Subcutaneous adipose tissue (tissue), 4 donors: ENCODE measurements around the gene STX11. TPM values are rescaled to one million over a fixed set of nuclear protein-coding genes. Genes with fewer than 3 reads are reported as not detected.

Experiments used
- total RNA-seq, 4 donors: library from RNA; depleted of rRNA; stranded (reverse); fragments of >200 nt; gene quantifications; one replicate each; pipeline ENCODE4 v1.1.0, GENCODE V29; 2016
- TF ChIP-seq, protein P1 (sequence below): fragments of 450-650 bp; IDR thresholded peaks from one replicate; pipeline ENCODE4 v1.5.1; 2016; ENCODE audit warnings: low read depth, mild to moderate bottlenecking, control low read depth, antibody characterized with exemption, moderate library complexity

Gene STX11
- total RNA-seq, 4 donors from 2014 or later = 42.6 to 103 (median 48.3) TPM

DNA sequence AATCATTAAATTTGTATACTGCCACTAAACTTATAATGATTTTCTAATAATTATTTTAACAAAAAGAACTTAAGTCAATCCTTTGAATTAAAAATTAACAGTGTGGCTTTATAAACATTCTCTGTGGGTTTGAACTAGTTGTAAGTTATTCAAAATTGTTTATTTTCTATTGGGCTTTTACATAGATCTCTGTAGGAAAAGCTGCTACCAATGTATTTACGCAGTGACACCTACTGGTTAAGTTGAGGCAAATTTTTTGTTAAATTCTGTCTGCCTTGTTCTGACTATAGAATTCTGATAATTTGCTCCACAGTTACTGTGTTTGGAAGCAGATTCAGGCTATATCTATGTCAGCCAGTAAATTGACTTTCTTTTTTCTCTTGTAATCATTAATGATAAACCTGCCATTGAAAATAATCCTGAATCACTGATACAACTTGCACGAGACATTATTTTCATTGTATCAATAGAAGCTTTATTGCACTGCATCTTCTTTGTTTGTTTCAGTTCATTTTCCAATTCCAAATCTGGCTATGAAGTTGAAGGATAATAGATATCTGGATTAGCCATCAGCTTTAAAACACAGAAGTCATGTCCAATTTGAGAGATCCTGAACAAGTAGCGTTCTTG lies 68.9 kb downstream of the STX11 start:
- TF ChIP-seq, protein P1, sequence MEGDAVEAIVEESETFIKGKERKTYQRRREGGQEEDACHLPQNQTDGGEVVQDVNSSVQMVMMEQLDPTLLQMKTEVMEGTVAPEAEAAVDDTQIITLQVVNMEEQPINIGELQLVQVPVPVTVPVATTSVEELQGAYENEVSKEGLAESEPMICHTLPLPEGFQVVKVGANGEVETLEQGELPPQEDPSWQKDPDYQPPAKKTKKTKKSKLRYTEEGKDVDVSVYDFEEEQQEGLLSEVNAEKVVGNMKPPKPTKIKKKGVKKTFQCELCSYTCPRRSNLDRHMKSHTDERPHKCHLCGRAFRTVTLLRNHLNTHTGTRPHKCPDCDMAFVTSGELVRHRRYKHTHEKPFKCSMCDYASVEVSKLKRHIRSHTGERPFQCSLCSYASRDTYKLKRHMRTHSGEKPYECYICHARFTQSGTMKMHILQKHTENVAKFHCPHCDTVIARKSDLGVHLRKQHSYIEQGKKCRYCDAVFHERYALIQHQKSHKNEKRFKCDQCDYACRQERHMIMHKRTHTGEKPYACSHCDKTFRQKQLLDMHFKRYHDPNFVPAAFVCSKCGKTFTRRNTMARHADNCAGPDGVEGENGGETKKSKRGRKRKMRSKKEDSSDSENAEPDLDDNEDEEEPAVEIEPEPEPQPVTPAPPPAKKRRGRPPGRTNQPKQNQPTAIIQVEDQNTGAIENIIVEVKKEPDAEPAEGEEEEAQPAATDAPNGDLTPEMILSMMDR = no peak

DNA sequence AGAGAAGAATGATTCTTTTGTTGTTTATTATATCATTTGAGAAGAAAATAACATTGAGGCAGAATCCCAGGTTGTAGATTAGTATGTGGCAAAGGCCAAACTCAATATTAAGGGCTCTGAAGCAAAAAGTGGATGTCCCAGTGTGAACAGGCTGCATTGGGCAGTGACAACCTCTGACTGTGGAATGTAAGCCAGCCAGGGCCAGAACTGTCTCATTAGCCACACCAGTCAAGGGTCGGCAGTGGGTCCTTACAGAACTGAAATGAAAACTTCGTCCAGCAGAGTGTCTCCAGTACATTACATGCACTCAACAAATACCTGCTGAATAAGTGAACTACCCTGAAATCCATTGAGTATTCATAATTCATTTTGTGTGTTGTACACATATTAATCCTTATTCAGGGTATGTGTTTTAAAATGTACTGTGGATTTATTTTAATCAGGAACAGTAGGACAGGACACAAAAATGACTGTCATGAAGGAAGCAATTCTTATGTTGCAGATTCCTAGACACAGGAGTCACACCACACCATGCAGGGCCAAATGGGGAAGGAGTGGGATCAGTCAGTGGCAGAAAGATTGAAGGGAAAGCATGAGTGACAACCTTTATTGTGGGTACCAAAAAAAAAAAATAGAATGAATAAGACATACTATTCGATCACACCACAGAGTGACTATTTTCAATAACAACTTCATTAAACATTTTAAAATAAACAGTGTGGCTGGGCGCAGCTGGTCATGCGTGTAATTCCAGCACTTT lies 69.9 kb downstream of the STX11 start:
- TF ChIP-seq, protein P1 = no peak

DNA sequence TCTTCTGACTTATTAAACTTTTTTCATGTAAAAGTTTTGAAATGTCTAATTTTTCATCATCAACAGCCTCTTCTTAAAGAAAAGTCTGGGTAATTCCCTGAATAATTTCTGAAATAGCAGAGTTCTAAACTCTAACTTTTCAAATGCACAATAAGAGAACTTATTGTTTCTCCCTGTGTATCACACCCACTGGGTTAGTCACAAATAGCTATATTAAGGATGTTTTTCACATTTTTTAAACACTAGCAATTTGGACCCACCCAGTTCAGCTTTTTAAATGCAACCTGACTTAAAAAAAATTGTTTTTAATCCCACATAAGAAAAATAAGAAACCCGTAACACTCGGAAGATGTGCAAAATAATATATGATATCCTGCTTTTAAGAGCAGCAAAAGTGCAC lies 73.4 kb downstream of the STX11 start:
- TF ChIP-seq, protein P1 = no peak

DNA sequence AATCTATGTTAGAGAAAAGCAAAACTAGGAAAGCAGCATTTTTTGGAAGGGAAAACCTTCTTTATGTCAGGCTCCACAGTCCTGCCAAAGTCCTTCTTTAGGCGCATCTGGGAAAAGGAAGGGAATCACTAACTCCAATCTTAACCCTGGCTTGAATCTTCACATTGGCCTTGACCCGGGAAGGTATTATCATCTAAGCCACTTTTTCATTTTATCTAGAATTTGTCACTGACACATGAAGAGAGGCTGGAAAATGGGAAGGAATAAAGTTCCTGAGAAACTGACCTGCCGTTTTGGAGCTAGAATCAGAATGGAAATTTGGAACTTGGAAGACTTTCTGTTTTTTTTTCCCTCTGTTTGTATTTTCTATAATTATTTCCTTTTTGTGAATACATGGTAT lies 81.4 kb downstream of the STX11 start:
- TF ChIP-seq, protein P1 = no peak

DNA sequence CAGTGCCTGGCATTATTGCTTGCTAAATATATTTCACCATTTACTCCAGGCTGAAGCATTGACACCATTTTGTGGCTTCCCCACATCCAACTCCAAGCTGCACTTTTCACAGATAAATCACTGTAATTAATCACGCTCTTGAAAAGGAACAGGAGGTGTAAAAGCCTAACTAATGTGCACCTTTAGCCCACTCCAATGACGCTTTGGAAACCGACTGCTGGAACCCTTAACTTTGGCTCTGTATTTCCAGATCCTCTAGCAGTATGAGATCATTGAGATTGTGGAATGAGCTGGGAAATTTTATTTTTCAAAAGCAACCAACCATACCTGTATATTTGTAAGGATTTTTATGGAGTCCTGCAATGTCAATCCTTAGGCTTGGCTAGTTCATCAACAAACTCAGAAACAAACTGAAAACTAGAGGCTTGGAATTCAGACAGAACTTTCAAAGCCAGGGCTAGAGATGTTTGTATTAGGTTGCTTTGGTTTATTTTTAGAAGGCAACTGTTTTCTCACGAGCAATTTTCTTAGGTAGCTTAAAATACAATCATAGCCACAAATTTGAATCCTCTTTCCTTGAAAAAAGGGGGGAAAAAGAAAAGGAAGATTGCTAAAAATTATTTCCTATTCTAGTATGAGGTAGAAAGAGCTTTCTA lies 82.0 kb downstream of the STX11 start:
- TF ChIP-seq, protein P1 = no peak

DNA sequence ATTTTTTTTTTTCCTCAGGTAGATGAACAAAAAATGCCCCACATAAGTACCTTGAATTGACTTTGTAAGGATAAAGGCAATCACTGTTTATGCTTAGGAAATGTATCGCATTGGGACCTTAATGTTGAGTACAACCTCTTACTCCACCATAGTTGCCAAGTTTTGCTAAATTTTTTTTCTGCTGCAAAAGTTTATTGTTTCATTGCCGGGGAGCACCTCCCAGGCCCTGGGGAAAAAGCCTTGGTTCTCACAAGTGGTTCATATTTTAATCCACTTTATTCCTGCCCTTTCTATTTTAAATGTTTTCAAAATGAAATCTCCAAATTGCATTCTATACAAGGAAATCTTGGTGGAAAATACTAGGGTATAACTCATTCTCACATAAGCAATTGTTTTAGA lies 82.5 kb downstream of the STX11 start:
- TF ChIP-seq, protein P1 = no peak

DNA sequence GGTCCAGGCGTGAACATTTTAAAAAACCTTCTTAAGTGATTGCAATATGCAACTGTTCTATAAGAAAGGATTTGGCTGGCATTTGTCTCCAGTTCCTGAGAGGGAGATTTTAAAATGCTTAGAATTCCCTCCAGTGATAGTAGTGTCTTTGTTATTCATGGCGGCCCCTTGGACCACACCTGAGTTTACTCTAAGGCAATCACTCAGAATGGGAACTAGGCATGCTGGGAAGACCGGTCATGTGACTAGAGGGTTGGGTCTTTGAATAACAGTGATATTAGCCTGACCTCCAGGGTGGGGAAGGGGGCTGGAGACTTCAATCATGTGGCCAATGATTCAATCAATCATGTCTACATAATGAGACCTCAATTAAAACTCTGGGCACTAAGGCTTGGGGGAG lies 84.1 kb downstream of the STX11 start:
- TF ChIP-seq, protein P1 = no peak
